Chondrocyte (in vitro differentiated cells): ENCODE results near the gene MISP. TPM values are rescaled to one million over a fixed set of nuclear protein-coding genes. Genes with fewer than 3 reads are reported as not detected.

Experiments used
- DNase-seq: peaks from one replicate; pipeline ENCODE4 v3.0.0; 2021; ENCODE audit warnings: mixed read lengths, low spot score
- H3K27ac Mint-ChIP-seq: one replicate; pipeline ENCODE4 v1.8.0; 2021; ENCODE audit warnings: mild to moderate bottlenecking, moderate library complexity, mixed read lengths; ENCODE audit not compliant: unreplicated experiment
- H3K27me3 Mint-ChIP-seq: 2 replicates; pipeline ENCODE4 v1.8.0; 2021; ENCODE audit warnings: low read depth, mixed read lengths
- H3K36me3 Mint-ChIP-seq: 2 replicates; pipeline ENCODE4 v1.8.0; 2021; ENCODE audit warnings: low read depth, mixed read lengths
- H3K4me1 Mint-ChIP-seq: 2 replicates; pipeline ENCODE4 v1.8.0; 2021; ENCODE audit warnings: low read depth, mild to moderate bottlenecking, mixed read lengths
- H3K4me3 Mint-ChIP-seq: one replicate; pipeline ENCODE4 v1.8.0; 2021; ENCODE audit warnings: mild to moderate bottlenecking, moderate library complexity, mixed read lengths; ENCODE audit not compliant: unreplicated experiment
- H3K9me3 Mint-ChIP-seq: 2 replicates; pipeline ENCODE4 v1.8.0; 2021; ENCODE audit warnings: low read depth, mixed read lengths
- total RNA-seq: library from RNA; stranded (reverse); gene quantifications from 3 replicates; pipeline ENCODE4 v1.2.1, GENCODE V29; 2021
- TF ChIP-seq, protein P1 (sequence below): fragments of 200-600 bp; sonication (generic); IDR thresholded peaks from 2 replicates; pipeline ENCODE4 v1.5.0; 2021; ENCODE audit warnings: antibody characterized with exemption, mild to moderate bottlenecking, moderate library complexity

Gene MISP
- total RNA-seq, 1 donor from 2014 or later, result 1.5 TPM

DNA sequence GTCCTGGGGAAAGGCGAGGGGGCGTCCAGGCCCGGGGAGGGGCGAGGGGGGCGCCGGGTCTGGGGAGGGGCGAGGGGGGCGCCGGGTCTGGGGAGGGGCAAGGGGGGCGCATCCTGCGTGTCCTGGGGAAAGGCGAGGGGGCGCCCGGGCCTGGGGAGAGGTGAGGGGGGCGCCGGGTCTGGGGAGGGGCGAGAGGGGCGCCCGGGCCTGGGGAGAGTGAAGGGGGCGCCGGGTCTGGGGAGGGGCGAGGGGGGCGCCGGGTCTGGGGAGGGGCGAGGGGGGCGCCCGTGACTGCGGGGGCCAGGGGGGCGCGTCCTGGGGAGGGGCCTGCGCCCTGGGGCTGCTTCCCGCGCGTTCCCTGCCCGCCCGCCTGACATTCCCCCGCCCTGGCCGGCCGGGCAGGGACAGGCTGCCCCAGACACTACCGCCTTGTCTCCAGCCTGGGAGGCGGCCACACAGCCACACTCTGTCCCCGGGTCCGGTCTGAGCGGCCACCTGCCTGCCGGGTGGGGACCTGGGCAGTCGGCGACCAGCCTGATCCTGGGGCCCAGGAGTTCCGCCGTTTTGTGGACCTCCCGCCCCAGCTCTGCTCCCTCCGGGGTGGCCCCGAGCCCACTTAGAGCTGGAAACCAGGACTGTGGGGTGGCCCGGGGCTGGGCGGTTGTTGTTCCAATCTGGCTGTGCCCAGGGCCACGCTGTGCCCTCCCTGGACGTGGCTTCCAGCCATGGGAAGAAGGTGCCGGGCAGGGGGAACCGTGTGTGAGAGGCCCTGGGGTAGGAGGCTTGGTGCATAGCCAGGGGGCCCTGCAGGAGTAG, 30.4 kb upstream of the MISP start:
- Mint-ChIP-seq H3K27me3 (no peaks in the 10 kb centered on the region), H3K4me3 (no peak overlapping the region), H3K27ac (peak overlapping the region; percentile 45), H3K36me3 (peaks cover 4% of the 10 kb centered on the region), H3K4me1 (peaks cover 25% of the 10 kb centered on the region), H3K9me3 (peaks cover under 1% of the 10 kb centered on the region)
- DNase-seq, result no peak
- TF ChIP-seq, protein P1, sequence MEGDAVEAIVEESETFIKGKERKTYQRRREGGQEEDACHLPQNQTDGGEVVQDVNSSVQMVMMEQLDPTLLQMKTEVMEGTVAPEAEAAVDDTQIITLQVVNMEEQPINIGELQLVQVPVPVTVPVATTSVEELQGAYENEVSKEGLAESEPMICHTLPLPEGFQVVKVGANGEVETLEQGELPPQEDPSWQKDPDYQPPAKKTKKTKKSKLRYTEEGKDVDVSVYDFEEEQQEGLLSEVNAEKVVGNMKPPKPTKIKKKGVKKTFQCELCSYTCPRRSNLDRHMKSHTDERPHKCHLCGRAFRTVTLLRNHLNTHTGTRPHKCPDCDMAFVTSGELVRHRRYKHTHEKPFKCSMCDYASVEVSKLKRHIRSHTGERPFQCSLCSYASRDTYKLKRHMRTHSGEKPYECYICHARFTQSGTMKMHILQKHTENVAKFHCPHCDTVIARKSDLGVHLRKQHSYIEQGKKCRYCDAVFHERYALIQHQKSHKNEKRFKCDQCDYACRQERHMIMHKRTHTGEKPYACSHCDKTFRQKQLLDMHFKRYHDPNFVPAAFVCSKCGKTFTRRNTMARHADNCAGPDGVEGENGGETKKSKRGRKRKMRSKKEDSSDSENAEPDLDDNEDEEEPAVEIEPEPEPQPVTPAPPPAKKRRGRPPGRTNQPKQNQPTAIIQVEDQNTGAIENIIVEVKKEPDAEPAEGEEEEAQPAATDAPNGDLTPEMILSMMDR, result no peak

DNA sequence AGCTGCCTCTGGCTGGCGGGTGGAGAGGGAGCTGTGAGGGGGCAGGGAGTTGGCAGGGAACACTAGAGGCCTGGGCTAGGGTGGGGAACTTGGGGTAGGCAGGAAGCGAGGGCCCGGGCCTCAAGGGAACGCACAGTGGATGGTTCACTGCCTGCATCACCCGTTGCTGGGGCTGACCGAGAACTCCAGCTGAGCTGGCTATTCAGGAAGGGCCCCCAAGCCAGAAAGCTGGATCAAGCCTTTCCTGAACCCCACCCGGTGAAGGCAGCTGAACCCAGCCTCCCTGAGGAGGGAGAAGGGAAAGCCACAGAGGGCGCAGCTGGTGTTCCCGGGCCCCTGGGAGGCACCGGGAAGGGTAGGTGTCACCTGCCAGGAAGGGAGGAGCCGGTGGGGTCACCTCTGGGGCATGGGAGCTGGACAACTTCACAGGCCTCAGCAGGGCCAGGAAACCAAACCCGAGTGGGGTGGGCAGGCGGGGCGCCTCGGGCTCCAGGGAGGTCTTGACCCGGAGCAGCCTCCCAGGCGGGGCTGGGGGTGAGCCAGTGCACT, 28.3 kb upstream of the MISP start:
- no peak overlapping the region for H3K4me3 Mint-ChIP-seq
- no peak for DNase-seq
- H3K36me3 Mint-ChIP-seq, result peaks cover 6% of the 10 kb centered on the region
- H3K9me3 Mint-ChIP-seq, result no peaks in the 10 kb centered on the region
- TF ChIP-seq, protein P1, result no peak
- H3K27ac Mint-ChIP-seq, result peak overlapping the region; percentile 27
- no peaks in the 10 kb centered on the region for H3K27me3 Mint-ChIP-seq
- H3K4me1 Mint-ChIP-seq, result peaks cover 30% of the 10 kb centered on the region

DNA sequence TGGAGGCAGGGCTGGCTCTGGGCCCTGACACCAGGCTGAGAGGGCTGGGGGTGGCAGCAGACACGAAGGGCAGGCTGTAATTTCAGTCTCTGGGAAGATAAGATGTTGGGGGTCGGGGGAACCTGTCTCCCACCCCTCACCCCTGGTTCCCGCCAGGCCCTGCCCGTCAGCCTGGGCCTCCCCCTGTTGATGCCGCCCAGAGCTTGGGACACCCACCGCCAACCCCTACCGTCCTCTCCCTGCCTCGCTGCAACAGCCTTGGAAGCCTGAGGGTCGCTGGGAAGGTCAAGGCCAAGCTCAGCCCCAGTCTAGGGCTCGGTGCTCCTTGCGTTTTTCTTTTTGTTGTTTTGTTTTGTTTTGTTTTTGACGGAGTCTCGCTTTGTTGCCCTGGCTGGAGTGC, 27.7 kb upstream of the MISP start:
- no peaks in the 10 kb centered on the region for H3K27me3 Mint-ChIP-seq
- peaks cover 27% of the 10 kb centered on the region for H3K4me1 Mint-ChIP-seq
- H3K27ac Mint-ChIP-seq, result no peak overlapping the region
- no peaks in the 10 kb centered on the region for H3K9me3 Mint-ChIP-seq
- no peak for DNase-seq
- no peak overlapping the region for H3K4me3 Mint-ChIP-seq
- TF ChIP-seq, protein P1, result no peak
- peaks cover 6% of the 10 kb centered on the region for H3K36me3 Mint-ChIP-seq

DNA sequence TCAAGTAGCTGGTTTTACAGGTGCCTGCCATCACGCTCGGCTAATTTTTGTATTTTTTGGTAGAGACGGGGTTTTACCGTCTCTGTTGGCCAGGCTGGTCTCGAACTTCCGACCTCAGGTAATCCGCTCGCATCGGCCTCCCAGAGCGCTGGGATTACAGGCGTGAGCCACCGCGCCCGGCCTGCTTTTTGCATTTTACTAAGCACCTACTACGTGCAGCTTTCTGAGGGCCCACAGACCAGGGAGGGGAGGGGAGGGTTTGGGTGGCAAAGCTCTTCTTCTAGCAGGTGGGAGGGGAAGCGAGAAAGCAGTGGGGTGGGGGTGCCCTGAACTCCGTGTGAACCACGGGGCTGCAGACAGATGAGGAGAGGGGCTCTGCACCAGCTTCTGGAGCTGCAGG, 27.2 kb upstream of the MISP start:
- Mint-ChIP-seq H3K27me3 (no peaks in the 10 kb centered on the region), H3K36me3 (peaks cover 6% of the 10 kb centered on the region), H3K4me3 (no peak overlapping the region), H3K4me1 (peaks cover 22% of the 10 kb centered on the region), H3K9me3 (no peaks in the 10 kb centered on the region), H3K27ac (no peak overlapping the region)
- TF ChIP-seq, protein P1, result no peak
- no peak for DNase-seq

DNA sequence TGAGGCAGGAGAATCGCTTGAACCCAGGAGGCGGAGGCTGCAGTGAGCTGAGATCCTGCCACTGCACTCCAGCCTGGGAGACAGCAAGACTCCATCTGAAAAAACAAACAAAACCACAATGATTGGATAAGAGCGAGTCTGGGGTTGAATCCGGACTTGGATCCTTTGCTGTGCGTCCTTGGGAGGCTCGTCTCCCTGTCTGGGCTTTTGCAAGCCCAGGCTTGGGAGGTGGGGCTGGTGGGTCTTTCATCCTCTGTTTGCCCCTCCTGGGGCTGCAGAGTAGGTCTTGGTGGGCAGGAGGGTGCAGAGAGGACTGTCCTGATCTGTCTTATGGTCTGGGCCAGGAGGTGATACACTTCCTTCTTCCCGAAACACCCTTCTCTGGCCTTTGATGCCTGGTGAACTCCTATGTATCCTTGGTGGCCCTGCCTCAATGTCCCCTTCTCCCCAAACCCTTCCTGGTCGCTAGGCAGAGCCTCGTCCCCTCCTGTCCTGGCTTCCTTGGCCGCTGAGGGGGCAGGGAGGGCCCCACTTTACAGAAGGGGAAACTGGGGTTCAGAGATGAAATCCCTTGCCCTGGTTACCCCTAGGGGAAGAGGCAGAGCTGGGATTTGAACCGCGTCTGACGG, 25.3 kb upstream of the MISP start:
- H3K4me3 Mint-ChIP-seq, result no peak overlapping the region
- peaks cover 9% of the 10 kb centered on the region for H3K36me3 Mint-ChIP-seq
- no peak overlapping the region for H3K27ac Mint-ChIP-seq
- H3K27me3 Mint-ChIP-seq, result no peaks in the 10 kb centered on the region
- no peak for DNase-seq
- no peaks in the 10 kb centered on the region for H3K9me3 Mint-ChIP-seq
- TF ChIP-seq, protein P1, result no peak
- H3K4me1 Mint-ChIP-seq, result peaks cover 22% of the 10 kb centered on the region
